NAMALWA (cell line): ENCODE data around the gene SAT1.
"Not testable (repeated sequence)": the region's sequence is repeated elsewhere in the genome, so short reads cannot be mapped to it uniquely, and the experiment has no call there.

Experiments
- DNase-seq: peaks from one replicate; pipeline ENCODE4 v3.0.0-alpha.2; 2015; ENCODE audit warnings: low spot score

The SAT1 gene

GRCh38 chrX:23782863-23783588 is at the start of gene SAT1:
Gene SAT1, plus strand, starts transcription at chrX:23783173. Its CDS starts 179 bp downstream, at chrX:23783352.
- DNase-seq, result peak; percentile 96

GRCh38 chrX:23736030-23736429 is 46.9 kb upstream of the SAT1 start:
- no peak for DNase-seq

GRCh38 chrX:23737413-23737812 is 45.6 kb upstream of the SAT1 start:
- DNase-seq, result no peak

- DNase-seq, result peak; percentile 58
Measured at GRCh38 chrX:23742174-23742696, 40.7 kb upstream of the SAT1 start.

GRCh38 chrX:23742697-23743622 is 40.0 kb upstream of the SAT1 start, which contains the start of gene ACOT9:
Gene ACOT9, minus strand, starts transcription at chrX:23743276. Its CDS starts 132 bp downstream, at chrX:23743144.
- peak; percentile 90 for DNase-seq

- DNase-seq, result not testable (repeated sequence)
Measured at GRCh38 chrX:23743623-23743971, 39.4 kb upstream of the SAT1 start.

- DNase-seq, result no peak
Measured at GRCh38 chrX:23745786-23746185, 37.2 kb upstream of the SAT1 start.

- no peak for DNase-seq
Measured at GRCh38 chrX:23749129-23749528, 33.8 kb upstream of the SAT1 start.

GRCh38 chrX:23749576-23749975 is 33.4 kb upstream of the SAT1 start:
- no peak for DNase-seq

GRCh38 chrX:23752740-23753415 is 30.1 kb upstream of the SAT1 start:
- no peak for DNase-seq

GRCh38 chrX:23754664-23755063 is 28.3 kb upstream of the SAT1 start:
- DNase-seq, result no peak

- DNase-seq, result peak; percentile 80
Measured at GRCh38 chrX:23756165-23756564, 26.8 kb upstream of the SAT1 start.

GRCh38 chrX:23759821-23760220 is 23.2 kb upstream of the SAT1 start:
- no peak for DNase-seq

- DNase-seq, result no peak
Measured at GRCh38 chrX:23764188-23764984, 18.6 kb upstream of the SAT1 start.

GRCh38 chrX:23765449-23765848 is 17.5 kb upstream of the SAT1 start:
- no peak for DNase-seq

GRCh38 chrX:23765868-23766267 is 17.1 kb upstream of the SAT1 start:
- DNase-seq, result no peak

- no peak for DNase-seq
Measured at GRCh38 chrX:23766650-23767551, 16.1 kb upstream of the SAT1 start.

GRCh38 chrX:23770142-23770541 is 12.8 kb upstream of the SAT1 start:
- DNase-seq, result no peak

GRCh38 chrX:23771086-23771485 is 11.9 kb upstream of the SAT1 start:
- not testable (repeated sequence) for DNase-seq

GRCh38 chrX:23773601-23774175 is 9.3 kb upstream of the SAT1 start:
- peak; percentile 80 for DNase-seq
